Measurements from ENCODE around the gene CAMSAP1.
"Not testable (repeated sequence)": the region's sequence is repeated elsewhere in the genome, so short reads cannot be mapped to it uniquely, and the experiment has no call there.

CAMSAP1 gene, protein sequence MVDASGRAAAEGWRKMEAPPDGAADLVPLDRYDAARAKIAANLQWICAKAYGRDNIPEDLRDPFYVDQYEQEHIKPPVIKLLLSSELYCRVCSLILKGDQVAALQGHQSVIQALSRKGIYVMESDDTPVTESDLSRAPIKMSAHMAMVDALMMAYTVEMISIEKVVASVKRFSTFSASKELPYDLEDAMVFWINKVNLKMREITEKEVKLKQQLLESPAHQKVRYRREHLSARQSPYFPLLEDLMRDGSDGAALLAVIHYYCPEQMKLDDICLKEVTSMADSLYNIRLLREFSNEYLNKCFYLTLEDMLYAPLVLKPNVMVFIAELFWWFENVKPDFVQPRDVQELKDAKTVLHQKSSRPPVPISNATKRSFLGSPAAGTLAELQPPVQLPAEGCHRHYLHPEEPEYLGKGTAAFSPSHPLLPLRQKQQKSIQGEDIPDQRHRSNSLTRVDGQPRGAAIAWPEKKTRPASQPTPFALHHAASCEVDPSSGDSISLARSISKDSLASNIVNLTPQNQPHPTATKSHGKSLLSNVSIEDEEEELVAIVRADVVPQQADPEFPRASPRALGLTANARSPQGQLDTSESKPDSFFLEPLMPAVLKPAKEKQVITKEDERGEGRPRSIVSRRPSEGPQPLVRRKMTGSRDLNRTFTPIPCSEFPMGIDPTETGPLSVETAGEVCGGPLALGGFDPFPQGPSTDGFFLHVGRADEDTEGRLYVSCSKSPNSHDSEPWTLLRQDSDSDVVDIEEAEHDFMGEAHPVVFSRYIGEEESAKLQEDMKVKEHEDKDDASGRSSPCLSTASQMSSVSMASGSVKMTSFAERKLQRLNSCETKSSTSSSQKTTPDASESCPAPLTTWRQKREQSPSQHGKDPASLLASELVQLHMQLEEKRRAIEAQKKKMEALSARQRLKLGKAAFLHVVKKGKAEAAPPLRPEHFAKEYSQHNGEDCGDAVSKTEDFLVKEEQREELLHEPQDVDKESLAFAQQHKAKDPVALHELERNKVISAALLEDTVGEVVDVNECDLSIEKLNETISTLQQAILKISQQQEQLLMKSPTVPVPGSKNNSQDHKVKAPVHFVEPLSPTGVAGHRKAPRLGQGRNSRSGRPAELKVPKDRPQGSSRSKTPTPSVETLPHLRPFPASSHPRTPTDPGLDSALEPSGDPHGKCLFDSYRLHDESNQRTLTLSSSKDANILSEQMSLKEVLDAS (N-terminal part only)
- total RNA-seq, result 71.0 to 194 (median 134) reads per million in 3 experiments

- peak; percentile 92 for DNase-seq
These were observed at the start of gene CAMSAP1 for GRCh38 chr9:135907431-135908092. CAMSAP1 (minus strand) TSS chr9:135907546; CDS start chr9:135907159, 387 bp downstream.

DNA sequence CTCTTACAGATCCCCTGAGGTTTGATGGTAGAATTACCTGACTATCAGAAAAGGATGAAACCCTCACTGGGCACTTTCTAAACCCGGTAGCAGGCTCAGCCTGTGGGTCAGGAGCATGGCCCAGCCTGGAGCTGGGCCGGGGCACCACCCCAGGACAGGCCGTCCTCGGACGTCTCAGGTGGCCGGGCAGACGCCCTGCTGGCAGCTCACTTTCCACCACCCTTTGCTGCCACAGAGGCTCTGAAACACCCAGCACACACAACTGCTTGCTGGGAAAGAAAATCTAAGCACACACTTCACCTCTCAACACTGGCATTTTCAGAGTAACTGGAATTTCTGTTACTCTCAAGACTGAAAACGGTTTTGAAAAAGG, 49.4 kb upstream of the CAMSAP1 start:
- DNase-seq, result no peak

GRCh38 chr9:135955934-135956801, 48.8 kb upstream of the CAMSAP1 start:
- DNase-seq, result no peak

- DNase-seq, result no peak
These were observed 45.4 kb upstream of the CAMSAP1 start for GRCh38 chr9:135952664-135953206.

- DNase-seq, result no peak
These were observed 44.7 kb upstream of the CAMSAP1 start for GRCh38 chr9:135951889-135952663.

DNA sequence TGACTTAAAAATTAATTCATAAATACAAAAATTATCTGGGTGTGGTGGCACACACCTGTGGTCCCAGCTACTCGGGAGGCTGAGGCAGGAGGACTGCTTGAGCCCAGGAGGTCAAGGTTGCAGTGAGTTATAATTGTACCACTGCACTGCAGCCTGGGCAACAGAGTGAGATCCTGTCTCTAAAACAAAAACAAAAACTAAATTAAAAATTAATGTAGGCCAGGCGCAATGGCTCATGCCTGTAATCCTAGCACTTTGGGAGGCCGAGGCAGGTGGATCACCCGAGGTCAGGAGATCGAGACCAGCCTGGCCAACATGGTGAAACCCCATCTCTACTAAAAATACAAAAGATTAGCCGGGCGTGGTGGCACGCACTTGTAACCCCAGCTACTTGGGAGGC, 44.0 kb upstream of the CAMSAP1 start:
- not testable (repeated sequence) for DNase-seq

GRCh38 chr9:135950841-135951240, 43.5 kb upstream of the CAMSAP1 start:
- not testable (repeated sequence) for DNase-seq

DNA sequence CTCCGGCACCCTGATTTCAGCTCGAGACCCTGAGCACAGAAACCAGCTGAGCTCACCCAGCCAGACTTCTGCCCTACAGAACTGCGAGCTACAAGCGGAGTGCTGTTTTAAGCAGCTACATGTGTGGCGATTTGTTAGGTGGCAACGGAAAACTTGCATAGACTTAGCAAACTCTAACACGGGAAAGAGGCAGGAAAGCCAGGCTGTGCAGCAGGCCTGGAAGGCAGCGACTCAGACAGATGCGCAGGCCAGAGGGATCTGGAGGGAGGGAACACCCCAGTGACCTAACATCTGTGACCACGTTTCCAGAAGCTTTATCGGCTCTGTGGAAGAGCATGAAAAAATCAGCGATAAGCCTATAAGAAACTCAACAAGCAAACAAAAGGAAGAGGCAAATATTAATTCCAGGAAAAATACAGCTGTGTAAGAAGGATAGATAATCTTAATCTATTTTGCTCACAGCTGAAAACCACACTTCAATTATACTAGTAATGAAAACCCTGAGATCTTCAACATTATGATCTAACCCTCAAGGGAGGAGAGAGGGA, 42.9 kb upstream of the CAMSAP1 start:
- DNase-seq, result no peak

GRCh38 chr9:135949501-135950134, 42.3 kb upstream of the CAMSAP1 start:
- DNase-seq, result no peak

DNA sequence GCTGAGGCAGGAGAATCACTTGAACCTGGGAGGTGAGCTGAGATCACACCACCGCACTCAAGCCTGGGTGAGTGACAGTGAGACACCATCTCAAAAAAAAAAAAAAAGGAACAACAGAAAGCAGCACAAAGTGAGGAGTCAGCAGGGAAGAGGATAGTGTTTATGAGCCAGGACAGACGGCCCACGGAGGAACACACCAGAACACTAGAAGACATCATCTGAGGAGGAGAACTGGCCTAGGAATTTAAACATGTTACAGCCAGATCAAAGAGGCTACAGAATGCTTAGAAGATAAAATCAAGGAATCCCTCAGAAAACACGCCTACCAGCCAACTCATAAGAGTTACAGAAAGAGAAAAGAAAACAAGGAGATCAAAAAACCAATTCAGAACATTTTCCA, 41.6 kb upstream of the CAMSAP1 start:
- DNase-seq, result no peak

- DNase-seq, result no peak
These were observed 41.1 kb upstream of the CAMSAP1 start for GRCh38 chr9:135948446-135948845.

DNA sequence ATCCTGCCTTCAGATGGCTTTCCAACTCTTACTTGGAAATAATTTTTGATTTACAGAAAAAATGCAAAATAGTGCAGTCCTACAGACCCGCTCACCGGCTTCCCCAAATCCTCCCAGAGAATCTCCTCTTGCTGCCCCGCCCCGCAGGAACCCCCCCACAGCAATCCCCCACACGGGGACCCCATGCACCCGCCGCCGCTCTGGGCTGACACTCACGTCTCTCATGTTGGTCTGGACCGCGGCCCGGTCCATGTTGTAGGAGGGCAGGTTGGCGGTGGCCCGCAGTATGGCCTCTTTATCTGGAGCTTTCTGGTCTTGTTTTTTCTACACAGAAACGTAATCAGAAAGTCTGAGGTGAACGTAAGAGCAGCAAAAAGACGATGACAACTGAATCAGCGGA, 40.2 kb upstream of the CAMSAP1 start:
- no peak for DNase-seq

GRCh38 chr9:135947105-135947504, 39.8 kb upstream of the CAMSAP1 start:
- DNase-seq, result not testable (repeated sequence)

DNA sequence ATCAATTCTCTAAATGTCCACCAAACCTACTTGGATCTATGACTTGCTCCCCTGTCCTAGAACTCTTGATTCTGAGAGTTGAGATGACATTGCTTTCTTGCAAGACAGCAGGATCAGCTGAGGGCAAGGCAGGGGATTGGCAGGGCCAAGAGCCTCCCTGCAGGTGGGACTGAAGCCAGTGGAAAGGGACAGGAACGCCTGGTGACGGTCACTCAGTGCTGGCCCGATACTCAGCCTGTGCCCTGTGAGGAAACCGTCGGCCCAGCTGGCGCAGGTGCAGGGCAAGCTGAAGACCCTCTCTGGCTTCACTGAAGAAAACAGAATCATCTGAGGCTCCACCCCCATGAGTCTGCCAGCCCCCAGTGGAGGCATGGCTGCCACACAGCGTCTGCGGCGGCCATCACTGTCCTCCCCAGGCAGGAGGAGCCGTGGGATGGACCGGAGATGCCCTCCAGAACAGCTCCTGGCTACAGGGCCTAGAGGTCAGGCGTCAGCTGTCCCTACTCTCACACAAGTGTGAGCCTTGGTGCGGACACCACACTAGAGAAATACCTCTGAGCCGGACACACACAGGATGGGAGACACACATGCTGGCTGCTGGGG, 39.1 kb upstream of the CAMSAP1 start:
- no peak for DNase-seq

DNA sequence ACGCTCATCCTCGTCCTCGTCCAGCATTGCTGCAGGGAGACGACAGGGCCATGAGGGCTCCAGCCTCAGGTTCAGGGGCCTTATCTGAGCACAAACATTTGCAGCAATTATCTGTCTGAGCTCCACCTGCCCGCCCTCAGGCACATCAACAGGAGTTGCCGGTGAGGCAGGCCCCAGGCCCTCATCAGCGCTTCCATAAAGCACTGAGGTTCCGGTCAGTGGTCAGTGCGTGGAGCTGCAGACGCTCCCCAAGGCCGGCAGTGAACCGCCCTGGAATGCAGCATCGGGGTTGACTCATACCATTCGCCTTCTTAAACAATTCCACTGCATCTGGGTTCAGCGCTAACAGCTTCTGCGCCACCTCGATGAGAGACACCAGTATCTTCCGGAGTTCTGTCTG, 38.6 kb upstream of the CAMSAP1 start:
- DNase-seq, result no peak

DNA sequence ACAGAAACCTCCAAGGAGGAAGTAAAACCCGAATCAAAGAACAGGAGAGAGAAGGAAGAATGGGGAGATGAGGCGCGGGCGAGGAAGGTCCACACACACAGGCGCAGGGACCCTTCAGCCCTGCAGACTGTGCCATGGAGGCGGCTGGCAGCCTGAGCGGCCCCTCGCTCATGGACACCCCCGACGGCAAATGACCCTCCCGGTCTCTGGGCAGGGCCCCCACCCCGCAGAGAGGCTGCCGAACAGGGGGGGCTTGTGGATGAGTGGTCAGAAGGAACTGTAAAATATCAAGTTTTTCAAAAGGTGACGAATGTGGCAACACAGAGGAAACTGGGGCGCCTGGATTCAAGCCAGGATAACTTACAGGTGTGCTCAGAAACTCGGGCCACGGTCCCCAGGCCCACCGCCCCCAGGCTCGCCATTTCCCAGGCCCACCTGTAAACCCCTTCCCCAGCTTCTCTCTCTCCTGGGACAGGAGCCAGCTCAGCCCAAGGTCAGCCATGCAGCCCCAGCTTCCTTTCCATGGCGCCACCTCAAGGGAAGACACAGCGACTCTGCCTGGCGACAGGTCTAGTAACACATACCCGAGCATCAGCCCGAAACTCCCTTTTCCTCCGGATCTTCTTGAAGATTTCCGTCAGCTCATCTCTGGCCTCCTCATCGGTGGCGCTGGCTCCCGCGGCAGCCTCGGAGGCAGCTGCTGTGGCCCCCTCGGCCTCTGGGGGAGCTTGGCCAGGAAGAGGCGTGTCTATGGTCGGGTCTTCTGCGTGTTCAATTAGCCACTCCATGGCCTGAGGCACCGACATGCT, 37.3 kb upstream of the CAMSAP1 start:
- no peak for DNase-seq

DNA sequence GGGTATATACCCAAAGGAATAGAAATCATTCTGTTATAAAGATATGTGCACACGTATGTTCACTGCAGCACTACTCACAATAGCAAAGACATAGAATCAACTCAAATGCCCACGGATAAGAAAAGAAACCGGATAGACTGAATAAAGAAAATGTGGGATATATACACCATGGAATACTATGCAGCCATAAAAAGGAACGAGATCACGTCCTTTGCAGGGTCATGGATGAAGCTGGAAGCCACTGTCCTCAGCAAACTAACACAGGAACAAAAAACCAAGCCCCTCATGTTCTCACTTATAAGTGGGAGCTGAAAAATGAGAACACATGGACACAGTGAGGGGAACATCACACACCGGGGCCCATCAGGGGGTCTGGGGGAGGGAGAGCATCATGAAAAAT, 36.3 kb upstream of the CAMSAP1 start:
- DNase-seq, result not testable (repeated sequence)

All from central memory CD4-positive, alpha-beta T cell (primary cell).